LoVo (cell line): ENCODE measurements around the gene LRCH1.

Experiments
- DNase-seq: peaks from one replicate; pipeline ENCODE4 v3.0.0-alpha.2; 2016; ENCODE audit warnings: low spot score

The LRCH1 gene

DNA sequence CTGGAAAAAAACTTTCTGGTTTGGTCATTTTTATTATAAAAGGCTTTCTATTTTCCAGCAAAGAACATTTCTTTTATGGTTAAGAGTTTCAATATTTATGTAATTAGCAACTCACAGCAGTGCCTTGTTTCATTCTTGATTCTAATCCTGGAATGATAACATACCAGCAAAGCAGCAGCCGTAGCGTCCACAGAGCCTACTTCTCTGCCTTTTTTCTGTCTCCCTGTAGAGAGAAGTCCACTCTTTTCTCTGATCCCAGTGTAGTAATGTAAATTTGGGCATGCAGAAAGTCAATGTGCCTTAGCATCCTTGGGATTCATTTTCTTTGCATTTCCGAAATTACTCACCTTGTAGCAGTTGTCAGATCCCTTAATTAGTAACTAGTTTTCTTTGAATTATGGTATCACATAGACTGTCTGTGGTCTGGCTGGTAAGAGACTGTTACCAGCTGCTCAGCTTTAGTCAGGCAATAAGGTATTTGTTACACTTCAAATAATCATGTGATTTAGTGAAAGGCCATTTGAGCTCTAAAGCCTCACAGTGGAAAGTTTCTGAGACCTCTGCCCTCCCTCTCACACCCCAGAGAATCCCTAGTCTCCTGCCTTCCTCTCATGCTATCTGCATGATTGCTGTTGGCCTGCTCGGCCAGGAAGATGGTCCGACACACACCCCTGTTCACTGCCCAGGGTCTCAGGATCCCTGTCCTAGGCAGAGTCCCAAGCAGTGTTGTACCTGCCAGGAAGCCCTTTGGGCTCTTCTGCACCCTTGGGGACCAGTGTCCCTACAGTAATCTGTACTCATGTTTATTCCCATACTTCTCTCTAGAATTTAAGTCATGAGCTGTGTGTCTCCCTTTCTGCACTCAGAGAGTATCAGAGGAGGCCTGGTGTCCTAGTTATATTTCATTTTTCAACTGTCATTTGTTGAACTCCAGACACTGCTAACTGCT lies 86.3 kb downstream of the LRCH1 start:
- DNase-seq, result no peak

DNA sequence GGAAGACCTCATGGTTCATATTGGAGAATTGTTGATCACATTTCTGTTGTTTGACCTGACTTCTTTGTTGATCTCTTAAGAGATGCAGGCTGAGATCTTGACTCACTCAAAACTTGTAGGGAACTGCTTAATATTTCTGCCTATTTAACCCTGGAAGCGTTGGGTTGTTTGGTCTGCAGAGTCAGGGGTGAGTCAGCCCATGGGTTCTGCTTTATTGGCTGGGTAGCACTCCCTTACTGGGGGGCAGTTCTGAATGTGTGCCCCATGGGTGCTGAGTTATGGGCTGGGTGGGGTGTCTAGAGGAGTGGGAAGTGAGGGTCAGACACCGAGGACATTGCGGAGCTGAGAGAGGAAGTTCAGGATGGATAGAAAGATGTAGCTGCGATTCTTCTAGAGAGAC lies 87.9 kb downstream of the LRCH1 start:
- DNase-seq, result no peak

GRCh38 chr13:46641274-46642081 lies 88.5 kb downstream of the LRCH1 start:
- no peak for DNase-seq

- no peak for DNase-seq
These were observed 89.3 kb downstream of the LRCH1 start for GRCh38 chr13:46642254-46642653.

DNA sequence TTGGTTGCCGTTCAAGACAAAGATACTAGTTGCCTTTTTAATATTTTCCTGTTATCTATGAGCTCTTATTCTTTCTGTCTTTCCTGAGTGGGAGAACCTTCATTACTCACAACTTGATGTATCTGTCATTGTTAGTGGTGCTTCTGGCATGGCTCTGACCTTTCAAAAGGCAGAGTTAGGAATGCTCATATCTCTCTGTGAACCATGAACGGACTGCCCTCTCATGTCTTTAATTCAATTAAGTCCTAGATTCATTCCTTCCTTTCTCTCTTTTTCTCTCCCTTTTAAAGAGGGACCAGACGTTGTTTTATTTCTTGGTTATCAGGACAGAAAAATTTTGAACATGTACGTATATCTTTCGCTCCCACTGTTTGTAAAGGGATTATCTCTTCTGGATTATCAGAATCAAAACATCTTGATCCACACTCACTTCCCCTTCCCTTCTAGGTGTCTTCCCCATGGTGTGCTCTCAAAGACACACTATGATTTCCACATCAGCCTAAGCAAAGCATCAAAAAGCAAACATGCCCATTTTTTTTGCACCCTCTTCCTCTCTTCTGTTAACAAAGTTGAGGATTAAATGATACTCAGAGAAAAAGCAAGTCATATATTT lies 90.3 kb downstream of the LRCH1 start:
- DNase-seq, result no peak

- no peak for DNase-seq
These were observed 91.8 kb downstream of the LRCH1 start for GRCh38 chr13:46644816-46645215.

DNA sequence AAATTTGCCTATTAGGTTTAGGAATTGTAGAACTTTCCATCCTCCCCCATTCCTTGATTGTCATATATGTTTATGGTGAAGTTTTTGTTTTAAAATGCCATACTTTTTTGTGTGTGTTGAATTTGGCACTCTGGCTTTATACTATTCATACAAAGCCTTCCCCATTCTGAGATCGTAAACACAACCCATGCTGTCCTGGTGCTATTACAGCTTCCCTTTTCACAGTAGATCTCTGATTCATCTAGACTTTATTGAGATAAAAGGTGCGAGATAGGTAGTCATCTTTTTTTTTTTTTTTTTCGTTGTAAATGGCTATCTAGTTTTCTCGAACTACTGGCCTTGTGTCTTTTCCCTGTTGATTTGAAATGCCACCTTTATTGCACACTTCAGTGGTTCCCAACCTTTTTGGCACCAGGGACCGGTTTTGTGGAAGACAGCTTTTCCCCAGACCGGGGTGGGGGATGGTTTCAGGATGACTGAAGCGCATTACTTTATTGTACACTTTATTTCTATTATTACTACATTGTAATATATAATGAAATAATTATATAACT lies 94.6 kb downstream of the LRCH1 start:
- no peak for DNase-seq

- peak; percentile 33 for DNase-seq
These were observed 95.2 kb downstream of the LRCH1 start for GRCh38 chr13:46648166-46648607.

DNA sequence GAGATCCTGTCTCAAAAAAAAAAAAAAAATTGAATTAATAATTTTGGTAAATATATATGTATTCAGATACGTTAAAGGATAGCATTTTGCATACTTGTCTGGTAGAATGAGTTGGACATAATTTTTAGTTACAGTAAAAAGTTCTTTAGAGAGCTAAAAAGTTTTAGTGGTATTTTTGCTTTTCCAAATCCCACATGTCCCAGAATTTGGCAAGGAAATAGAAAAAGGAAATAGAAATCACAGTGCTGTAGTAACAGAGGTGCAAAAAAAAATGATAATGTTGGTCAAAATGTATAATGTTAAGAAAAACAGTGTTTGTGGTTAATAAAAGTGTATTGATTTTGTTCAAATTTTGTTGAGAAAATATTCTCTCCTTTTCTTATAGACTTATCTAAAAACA lies 96.8 kb downstream of the LRCH1 start:
- no peak for DNase-seq

DNA sequence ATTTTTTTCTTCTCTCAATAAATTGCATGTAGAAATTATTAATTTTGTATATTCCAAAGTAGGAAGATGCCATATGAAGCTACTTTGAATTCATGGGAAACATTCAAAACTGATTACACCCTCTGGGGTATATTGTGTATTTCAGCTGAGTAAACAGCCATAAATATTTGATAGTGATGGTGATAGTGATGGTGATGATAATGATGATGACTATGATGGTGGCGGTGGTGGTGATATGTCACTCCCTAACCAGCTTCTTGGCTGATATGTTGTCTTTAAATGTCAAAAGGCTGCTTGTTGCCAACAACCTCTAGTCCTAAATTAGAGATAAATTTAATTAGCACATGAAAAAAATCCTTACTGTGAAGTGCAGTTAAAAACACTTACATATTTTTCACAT lies 102.0 kb downstream of the LRCH1 start:
- DNase-seq, result no peak

- peak; percentile 26 for DNase-seq
These were observed 102.6 kb downstream of the LRCH1 start for GRCh38 chr13:46655377-46656180.

DNA sequence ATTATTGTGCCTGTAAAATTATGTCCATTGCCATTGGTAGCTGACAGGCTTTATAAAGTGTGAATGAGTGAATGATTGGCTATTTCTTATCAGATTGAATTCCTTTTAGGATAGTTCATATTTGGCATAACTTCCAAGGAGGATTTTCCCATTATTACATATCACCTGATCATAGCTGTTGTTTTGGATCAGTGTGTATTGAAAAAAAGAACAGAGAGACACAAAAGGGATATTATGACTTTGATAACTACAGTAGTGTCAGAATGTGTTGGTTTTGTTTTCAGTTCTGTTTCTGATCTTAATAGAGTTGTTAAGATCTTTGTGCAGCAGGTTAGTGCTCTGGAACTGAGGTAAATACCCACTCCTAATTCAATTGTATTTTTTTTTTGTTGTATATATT lies 103.8 kb downstream of the LRCH1 start:
- no peak for DNase-seq

GRCh38 chr13:46659413-46660065 lies 106.6 kb downstream of the LRCH1 start:
- DNase-seq, result peak; percentile 63

GRCh38 chr13:46660416-46660815 lies 107.4 kb downstream of the LRCH1 start:
- no peak for DNase-seq

DNA sequence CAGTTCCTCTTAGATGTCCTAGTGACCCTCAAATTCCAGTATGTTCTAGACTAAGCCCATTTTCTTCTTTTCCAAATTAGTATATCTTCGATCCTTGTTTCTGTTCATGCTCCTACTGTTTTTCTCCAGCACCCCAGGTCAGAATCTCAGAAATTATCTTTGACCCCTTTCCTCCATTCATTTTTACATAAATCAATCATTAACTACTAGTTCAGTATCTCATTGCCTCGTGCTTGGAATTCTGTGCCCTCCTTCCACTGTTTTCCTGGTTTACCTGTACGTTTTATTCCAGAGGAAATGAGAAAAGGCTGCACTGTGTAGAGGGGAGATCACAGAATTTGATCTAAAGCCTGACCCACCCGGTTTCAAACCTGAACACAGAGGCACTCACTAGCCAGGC lies 107.9 kb downstream of the LRCH1 start:
- DNase-seq, result no peak

DNA sequence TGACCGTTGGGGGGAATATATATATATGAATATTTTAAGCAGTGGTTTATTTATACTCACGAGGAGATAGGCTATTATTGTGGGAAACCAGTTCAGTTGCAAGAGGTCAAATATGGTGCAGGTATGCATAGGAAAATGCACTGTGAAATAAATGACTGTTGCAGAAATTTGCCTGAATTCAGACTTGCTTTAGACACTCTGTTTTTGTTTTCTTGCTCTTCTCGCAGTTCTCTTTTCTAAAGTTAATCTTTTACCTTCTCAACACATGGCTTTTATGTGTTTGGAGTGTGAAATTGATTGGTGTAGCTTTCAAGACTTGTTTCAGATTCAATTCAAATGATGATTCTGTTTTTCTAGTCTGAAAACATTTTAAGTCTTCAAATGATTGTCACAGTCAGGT lies 109.7 kb downstream of the LRCH1 start:
- DNase-seq, result no peak

DNA sequence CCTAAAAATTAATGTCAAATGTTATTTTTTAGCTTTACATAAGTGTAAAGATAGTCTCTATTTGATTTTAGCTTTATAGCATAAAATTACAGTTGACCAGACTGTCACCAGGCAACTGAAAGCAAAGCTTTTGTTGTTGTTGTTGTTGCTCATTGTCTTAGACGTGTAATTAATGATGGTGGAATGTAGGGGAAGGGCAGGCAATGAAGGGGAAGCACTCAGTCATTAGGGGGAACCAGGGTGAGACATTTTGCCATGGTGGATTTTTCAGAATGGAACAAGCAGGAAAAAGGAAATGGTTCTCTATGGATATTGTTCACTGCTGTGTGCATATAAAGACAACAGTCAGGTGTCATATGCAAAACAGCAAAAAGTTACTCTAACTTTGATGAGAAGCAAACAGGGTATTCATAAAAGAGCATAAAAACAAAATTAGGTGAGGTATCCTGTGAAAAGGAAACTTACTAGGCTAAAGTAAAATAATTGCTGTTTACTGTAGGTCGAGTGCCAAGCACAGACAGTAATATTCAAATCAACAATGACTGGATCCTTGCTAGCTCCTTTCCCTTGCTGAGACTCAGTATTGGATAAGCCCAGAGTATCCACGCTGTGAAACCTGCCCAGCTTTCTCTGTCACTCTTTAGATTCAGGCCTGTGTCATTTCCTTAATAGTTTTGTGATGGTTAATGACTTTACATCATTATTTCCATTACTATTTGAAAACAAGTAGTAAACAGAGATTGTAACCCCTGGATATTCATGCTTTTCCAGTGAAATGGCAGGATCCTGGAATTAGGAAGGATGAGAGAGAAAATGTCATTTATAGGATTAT lies 110.5 kb downstream of the LRCH1 start:
- DNase-seq, result no peak

DNA sequence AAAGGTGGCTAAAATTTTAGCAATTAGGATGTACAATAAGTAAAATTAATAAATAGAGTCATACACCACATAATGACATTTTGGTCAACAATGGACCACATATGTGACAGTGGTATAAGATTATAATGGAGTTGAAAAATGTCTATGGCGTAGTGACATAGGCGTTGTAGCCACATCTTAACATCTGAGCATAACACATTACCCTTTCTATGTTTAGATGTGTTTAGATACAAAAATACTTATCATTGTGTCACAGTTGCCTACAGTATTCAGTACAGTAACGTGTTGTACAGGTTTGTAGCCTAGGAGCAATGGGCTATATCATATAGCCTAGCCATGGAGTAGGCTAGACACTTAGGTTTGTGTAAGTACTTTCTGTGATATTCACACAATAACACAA lies 111.2 kb downstream of the LRCH1 start:
- DNase-seq, result no peak

- no peak for DNase-seq
These were observed 112.3 kb downstream of the LRCH1 start for GRCh38 chr13:46665248-46665632.
